Heart left ventricle (tissue), 13 donors: ENCODE results near the gene ING5.

ENCODE experiments used
- POLR2A ChIP-seq, 2 donors: fragments of 450-650 bp; IDR thresholded peaks; one replicate each; pipeline ENCODE4 v1.6.1; 2017; ENCODE audit warnings: antibody characterized with exemption in 2 of 2, mild to moderate bottlenecking in 2 of 2, moderate library complexity in 2 of 2
- TF ChIP-seq, protein P1 (sequence below), 12 donors: fragments of 200-600 bp; sonication (generic) in 4 of 12; IDR thresholded peaks; one replicate each; pipeline versions ENCODE4 v1.5.0 to v1.8.0; 2018 to 2022; ENCODE audit warnings: antibody characterized with exemption in 12 of 12, mild to moderate bottlenecking in 5 of 12
- donor health status: ischemic (EF 13 %, LVEDD 7.1; RV severe dilation, severe dysfunction).
- donor health status: DM: no; HTN: yes; CAD: no.
- donor health status: DM: no; HTN: no; CAD: no.
- donor health status: ischemic (EF 25% LVEDD 6.9; RV normal size, moderate dysfunction).
- donor health status: ischemic (EF 25% LVEDD 5.7; RV mildly dilated, moderate dysfunction).
- donor health status: ischemic (EF 35%, LVEDD 5.7; RV mildly dilated, moderate dysfunction).
- donor health status: nonischemic (EF 11% LVEDD 7.7; RV severe dilation, severe dysfunction).
- donor health status: DM: yes; HTN: yes; CAD: no.
- donor health status: PGD.
- donor health status: ischemic (EF 29% LVEDD 5.4; RV normal size, mild dysfunction).
- donor health status: nonischemic (EF 23%, LVEDD 6.1; RV moderate dilation, normal function).

DNA sequence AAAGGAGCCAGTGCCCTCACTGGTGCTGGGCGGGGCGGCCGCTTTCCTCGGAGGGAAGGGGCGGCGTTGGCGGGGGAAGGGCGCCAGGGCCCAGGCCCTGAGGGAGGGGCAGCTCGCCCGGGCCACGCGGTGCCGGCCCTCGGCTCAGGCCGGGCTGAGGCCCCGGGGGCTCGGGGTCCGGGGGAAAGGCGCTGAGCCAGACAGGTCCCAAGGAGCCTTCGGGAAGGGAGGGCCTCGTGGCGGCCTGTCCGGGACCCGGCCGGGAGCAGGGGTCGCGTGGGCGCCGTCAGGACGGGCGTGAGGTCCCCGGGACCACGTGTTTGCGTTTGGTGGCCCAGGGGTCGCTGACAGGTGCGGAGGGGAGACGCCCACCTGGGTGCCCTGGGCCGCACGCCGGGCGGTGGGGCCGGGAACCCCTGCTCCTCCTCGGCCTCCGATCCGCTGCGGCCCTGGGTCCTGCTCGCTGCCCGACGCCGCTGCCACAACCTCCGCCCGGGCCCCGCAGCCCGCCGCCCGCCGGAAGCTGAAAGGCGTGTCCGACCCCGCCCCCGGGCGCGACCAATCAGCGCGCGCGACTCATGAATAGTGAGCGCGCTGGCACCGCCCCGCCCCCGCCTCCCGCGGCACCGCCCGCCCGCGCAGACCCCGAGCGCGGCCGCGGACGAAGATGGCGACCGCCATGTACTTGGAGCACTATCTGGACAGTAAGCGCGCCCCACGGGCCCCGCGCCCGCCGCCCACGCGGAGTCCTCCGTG is at the start of gene ING5:
- TF ChIP-seq, protein P1, sequence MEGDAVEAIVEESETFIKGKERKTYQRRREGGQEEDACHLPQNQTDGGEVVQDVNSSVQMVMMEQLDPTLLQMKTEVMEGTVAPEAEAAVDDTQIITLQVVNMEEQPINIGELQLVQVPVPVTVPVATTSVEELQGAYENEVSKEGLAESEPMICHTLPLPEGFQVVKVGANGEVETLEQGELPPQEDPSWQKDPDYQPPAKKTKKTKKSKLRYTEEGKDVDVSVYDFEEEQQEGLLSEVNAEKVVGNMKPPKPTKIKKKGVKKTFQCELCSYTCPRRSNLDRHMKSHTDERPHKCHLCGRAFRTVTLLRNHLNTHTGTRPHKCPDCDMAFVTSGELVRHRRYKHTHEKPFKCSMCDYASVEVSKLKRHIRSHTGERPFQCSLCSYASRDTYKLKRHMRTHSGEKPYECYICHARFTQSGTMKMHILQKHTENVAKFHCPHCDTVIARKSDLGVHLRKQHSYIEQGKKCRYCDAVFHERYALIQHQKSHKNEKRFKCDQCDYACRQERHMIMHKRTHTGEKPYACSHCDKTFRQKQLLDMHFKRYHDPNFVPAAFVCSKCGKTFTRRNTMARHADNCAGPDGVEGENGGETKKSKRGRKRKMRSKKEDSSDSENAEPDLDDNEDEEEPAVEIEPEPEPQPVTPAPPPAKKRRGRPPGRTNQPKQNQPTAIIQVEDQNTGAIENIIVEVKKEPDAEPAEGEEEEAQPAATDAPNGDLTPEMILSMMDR (IDR thresholded peaks at IDR 0.05): peak in 4 of 12 donors; percentile 0 to 59 (median 34)
- peak in 1 of 2 donors; percentile 82 for TF ChIP-seq POLR2A (IDR thresholded peaks at IDR 0.05)
